Measurements from ENCODE around the gene TPST1. TPM values are rescaled to one million over a fixed set of nuclear protein-coding genes. Genes with fewer than 3 reads are reported as not detected.

Gene TPST1
- polyA plus RNA-seq, 4 donors: 0.22 to 8.5 (median 4.1) TPM

DNA sequence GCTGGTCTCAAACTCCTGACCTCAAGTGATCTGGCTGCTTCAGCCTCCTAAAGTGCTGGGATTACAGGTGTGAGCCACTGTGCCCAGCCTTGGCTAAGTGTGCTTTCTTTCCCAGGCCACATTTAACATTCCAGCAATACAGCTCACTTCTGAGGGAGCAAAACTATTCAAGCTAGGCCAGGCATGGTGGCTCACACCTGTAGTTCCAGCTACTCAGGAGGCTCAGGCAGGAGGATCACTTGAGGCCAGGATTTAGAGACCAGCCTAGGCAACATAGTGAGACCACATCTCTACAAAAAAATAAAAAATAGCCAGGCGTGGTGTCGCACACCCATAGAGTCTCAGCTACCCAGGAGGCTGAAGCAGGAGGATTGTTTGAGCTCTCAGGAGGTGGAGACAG is 23.3 kb upstream of the TPST1 start:
- WGBS, 3 donors: 91 to 95% (median 93%) methylated on average over 2 of the region's 2 CpGs
- Histone ChIP-seq H3K27me3 (ENCODE audit: control insufficient read depth in 3 of 3, insufficient read depth in 3 of 3, low read length in 3 of 3) (no peaks in the 10 kb centered on the region), H3K9me3 (ENCODE audit: control insufficient read depth in 2 of 2, insufficient read depth in 1 of 2, low read depth in 1 of 2, low read length in 1 of 2) (peaks cover 0 to 12% of the 10 kb centered on the region in 2 donors), H3K4me3 (ENCODE audit: low read depth in 1 of 3, low read length in 3 of 3) (no peak overlapping the region), H3K36me3 (ENCODE audit: control insufficient read depth in 3 of 3, insufficient read depth in 2 of 3, low read depth in 1 of 3, low read length in 3 of 3) (no peaks in the 10 kb centered on the region), H3K4me1 (ENCODE audit: control insufficient read depth in 3 of 3, insufficient read depth in 2 of 3, low read depth in 1 of 3, low read length in 2 of 3) (no peaks in the 10 kb centered on the region), H3K27ac (ENCODE audit: low read depth in 1 of 3, low read length in 2 of 3) (no peak overlapping the region)
- no peak for DNase-seq
- FAIRE-seq: no peak

DNA sequence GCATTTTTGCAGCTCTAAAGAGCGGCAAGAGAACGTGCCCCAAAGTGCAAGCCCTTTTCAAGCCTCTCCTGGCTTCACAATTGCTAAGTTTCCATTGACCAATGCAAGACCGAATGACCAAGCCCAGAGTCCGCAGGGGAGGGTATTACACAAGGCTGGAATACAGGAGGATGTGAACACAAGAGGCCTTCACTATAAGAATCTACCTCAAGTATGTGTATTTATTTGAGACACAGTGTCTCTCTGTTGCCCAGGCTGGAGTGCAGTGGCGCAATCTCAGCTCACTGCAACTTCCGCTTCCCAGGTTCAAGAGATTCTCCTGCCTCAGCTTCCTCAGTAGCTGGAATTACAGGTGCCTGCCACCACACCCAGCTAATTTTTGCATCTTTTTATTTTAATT is 22.2 kb upstream of the TPST1 start:
- no peaks in the 10 kb centered on the region for H3K27me3 ChIP-seq (ENCODE audit: control insufficient read depth in 3 of 3, insufficient read depth in 3 of 3, low read length in 3 of 3)
- no peak for FAIRE-seq
- peaks cover 0 to 12% of the 10 kb centered on the region in 2 donors for H3K9me3 ChIP-seq (ENCODE audit: control insufficient read depth in 2 of 2, insufficient read depth in 1 of 2, low read depth in 1 of 2, low read length in 1 of 2)
- H3K36me3 ChIP-seq (ENCODE audit: control insufficient read depth in 3 of 3, insufficient read depth in 2 of 3, low read depth in 1 of 3, low read length in 3 of 3): no peaks in the 10 kb centered on the region
- no peak overlapping the region for H3K27ac ChIP-seq (ENCODE audit: low read depth in 1 of 3, low read length in 2 of 3)
- H3K4me1 ChIP-seq (ENCODE audit: control insufficient read depth in 3 of 3, insufficient read depth in 2 of 3, low read depth in 1 of 3, low read length in 2 of 3): peaks cover 0 to 4% (median 0%) of the 10 kb centered on the region in 3 donors
- H3K4me3 ChIP-seq (ENCODE audit: low read depth in 1 of 3, low read length in 3 of 3): no peak overlapping the region
- DNase-seq: no peak
- 92 to 95% (median 93%) methylated on average over 6 of the region's 6 CpGs for WGBS, 3 donors

DNA sequence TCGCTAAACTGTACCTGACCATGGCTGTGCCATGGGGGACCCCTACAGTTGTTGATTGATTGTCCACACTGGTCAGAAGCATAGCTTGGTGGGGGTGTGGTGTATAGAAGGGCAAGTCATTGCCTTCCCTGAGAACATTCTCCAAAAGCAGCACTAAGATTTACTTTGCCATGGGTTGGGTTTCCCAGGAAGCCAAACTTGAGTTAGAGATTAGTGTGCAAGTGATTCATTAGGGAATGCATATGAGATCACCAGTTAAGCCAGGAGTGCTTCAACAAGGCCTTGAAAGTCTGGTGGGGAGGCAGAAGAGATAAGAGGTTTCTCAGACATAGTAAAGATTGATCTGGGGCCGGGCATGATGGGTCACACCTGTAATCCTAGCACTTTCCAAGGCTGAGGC is 21.4 kb upstream of the TPST1 start:
- DNase-seq: no peak
- FAIRE-seq: no peak
- Histone ChIP-seq H3K27ac (ENCODE audit: low read depth in 1 of 3, low read length in 2 of 3) (no peak overlapping the region), H3K4me3 (ENCODE audit: low read depth in 1 of 3, low read length in 3 of 3) (no peak overlapping the region), H3K9me3 (ENCODE audit: control insufficient read depth in 2 of 2, insufficient read depth in 1 of 2, low read depth in 1 of 2, low read length in 1 of 2) (peaks cover 0 to 6% of the 10 kb centered on the region in 2 donors), H3K36me3 (ENCODE audit: control insufficient read depth in 3 of 3, insufficient read depth in 2 of 3, low read depth in 1 of 3, low read length in 3 of 3) (no peaks in the 10 kb centered on the region), H3K27me3 (ENCODE audit: control insufficient read depth in 3 of 3, insufficient read depth in 3 of 3, low read length in 3 of 3) (no peaks in the 10 kb centered on the region), H3K4me1 (ENCODE audit: control insufficient read depth in 3 of 3, insufficient read depth in 2 of 3, low read depth in 1 of 3, low read length in 2 of 3) (peaks cover 0 to 4% (median 0%) of the 10 kb centered on the region in 3 donors)
- WGBS, 3 donors: 63 to 77% (median 63%) methylated on average over 2 of the region's 2 CpGs

DNA sequence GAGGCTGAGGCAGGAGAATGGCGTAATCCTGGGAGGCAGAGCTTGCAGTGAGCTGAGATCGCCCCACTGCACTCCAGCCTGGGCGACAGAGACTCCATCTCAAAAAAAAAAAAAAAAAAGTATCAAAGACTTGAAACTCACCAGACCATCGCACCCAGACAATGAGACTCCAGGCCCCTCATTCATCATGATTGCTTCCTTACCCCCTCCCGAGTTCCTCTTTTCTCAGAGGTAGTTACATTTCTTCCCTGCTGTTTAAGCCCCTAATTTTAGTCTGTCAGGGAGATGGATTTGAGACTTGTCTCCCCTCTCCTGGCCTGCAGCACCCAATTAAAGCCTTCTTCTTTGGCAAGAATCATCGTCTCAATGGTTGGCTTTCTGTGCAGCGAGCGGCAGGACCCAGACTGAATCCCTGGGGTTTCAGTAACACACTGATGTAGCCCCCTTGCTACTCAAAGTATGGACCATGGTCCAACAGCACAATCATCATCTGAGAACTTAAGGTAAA is 19.4 kb upstream of the TPST1 start:
- Histone ChIP-seq H3K4me1 (ENCODE audit: control insufficient read depth in 3 of 3, insufficient read depth in 2 of 3, low read depth in 1 of 3, low read length in 2 of 3) (peaks cover 0 to 4% (median 0%) of the 10 kb centered on the region in 3 donors), H3K9me3 (ENCODE audit: control insufficient read depth in 2 of 2, insufficient read depth in 1 of 2, low read depth in 1 of 2, low read length in 1 of 2) (peaks cover 0 to 6% of the 10 kb centered on the region in 2 donors), H3K36me3 (ENCODE audit: control insufficient read depth in 3 of 3, insufficient read depth in 2 of 3, low read depth in 1 of 3, low read length in 3 of 3) (no peaks in the 10 kb centered on the region), H3K27ac (ENCODE audit: low read depth in 1 of 3, low read length in 2 of 3) (no peak overlapping the region), H3K4me3 (ENCODE audit: low read depth in 1 of 3, low read length in 3 of 3) (no peak overlapping the region), H3K27me3 (ENCODE audit: control insufficient read depth in 3 of 3, insufficient read depth in 3 of 3, low read length in 3 of 3) (no peaks in the 10 kb centered on the region)
- FAIRE-seq: no peak
- 86 to 94% (median 91%) methylated on average over 6 to 8 of the region's 8 CpGs for WGBS, 3 donors
- no peak for DNase-seq

DNA sequence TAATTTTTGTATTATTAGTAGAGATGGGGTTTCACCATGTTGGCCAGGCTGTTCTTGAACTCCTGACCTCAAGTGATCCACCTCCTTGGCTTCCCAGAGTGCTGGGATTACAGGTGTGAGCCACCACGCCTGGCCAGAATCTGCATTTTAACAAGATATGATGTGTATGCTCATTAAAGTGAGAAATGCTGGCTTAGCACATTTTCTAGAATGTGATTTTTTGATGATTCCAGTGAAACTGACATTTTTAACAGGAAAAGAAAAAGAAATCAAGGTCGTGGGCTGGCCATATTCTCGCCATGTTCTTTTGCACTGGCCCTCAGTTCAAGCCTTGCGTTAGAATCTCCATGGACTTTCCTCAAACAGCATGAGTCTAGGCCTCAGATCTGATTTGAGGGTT is 18.1 kb upstream of the TPST1 start:
- 81 to 93% (median 84%) methylated on average over 4 of the region's 4 CpGs for WGBS, 3 donors
- DNase-seq (no peak), FAIRE-seq (no peak)
- H3K36me3 ChIP-seq (ENCODE audit: control insufficient read depth in 3 of 3, insufficient read depth in 2 of 3, low read depth in 1 of 3, low read length in 3 of 3): no peaks in the 10 kb centered on the region
- peaks cover 0 to 6% of the 10 kb centered on the region in 2 donors for H3K9me3 ChIP-seq (ENCODE audit: control insufficient read depth in 2 of 2, insufficient read depth in 1 of 2, low read depth in 1 of 2, low read length in 1 of 2)
- H3K27me3 ChIP-seq (ENCODE audit: control insufficient read depth in 3 of 3, insufficient read depth in 3 of 3, low read length in 3 of 3): no peaks in the 10 kb centered on the region
- no peak overlapping the region for H3K4me3 ChIP-seq (ENCODE audit: low read depth in 1 of 3, low read length in 3 of 3)
- H3K27ac ChIP-seq (ENCODE audit: low read depth in 1 of 3, low read length in 2 of 3): no peak overlapping the region
- peaks cover 0 to 4% (median 0%) of the 10 kb centered on the region in 3 donors for H3K4me1 ChIP-seq (ENCODE audit: control insufficient read depth in 3 of 3, insufficient read depth in 2 of 3, low read depth in 1 of 3, low read length in 2 of 3)

DNA sequence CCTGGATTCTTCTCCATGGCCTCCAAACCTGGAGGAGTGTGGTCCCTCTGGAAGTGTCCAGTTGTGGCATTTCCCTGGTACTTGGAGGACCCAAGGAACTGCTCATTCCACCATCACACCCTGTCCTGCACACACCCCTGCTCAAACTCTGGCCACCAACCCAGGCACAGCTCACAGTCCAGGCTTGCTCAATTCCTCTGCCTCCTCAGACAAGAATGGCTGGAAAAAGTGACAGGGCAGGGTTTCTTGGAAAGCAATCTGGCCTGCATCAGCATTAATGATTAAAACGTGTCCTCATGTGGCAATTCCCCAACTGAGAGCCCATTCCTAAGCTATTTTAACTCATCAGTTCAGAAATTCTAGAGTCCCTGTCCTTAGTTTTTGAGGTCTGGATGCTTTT is 17.2 kb upstream of the TPST1 start:
- Histone ChIP-seq H3K4me1 (ENCODE audit: control insufficient read depth in 3 of 3, insufficient read depth in 2 of 3, low read depth in 1 of 3, low read length in 2 of 3) (peaks cover 0 to 4% (median 0%) of the 10 kb centered on the region in 3 donors), H3K4me3 (ENCODE audit: low read depth in 1 of 3, low read length in 3 of 3) (no peak overlapping the region), H3K9me3 (ENCODE audit: control insufficient read depth in 2 of 2, insufficient read depth in 1 of 2, low read depth in 1 of 2, low read length in 1 of 2) (peaks cover 0 to 6% of the 10 kb centered on the region in 2 donors), H3K27ac (ENCODE audit: low read depth in 1 of 3, low read length in 2 of 3) (no peak overlapping the region), H3K27me3 (ENCODE audit: control insufficient read depth in 3 of 3, insufficient read depth in 3 of 3, low read length in 3 of 3) (no peaks in the 10 kb centered on the region), H3K36me3 (ENCODE audit: control insufficient read depth in 3 of 3, insufficient read depth in 2 of 3, low read depth in 1 of 3, low read length in 3 of 3) (no peaks in the 10 kb centered on the region)
- DNase-seq (peak in 1 of 2 donors; percentile 71), FAIRE-seq (no peak)
- WGBS, 3 donors: 0 to 19% (median 13%) methylated on average over 1 of the region's 1 CpG

DNA sequence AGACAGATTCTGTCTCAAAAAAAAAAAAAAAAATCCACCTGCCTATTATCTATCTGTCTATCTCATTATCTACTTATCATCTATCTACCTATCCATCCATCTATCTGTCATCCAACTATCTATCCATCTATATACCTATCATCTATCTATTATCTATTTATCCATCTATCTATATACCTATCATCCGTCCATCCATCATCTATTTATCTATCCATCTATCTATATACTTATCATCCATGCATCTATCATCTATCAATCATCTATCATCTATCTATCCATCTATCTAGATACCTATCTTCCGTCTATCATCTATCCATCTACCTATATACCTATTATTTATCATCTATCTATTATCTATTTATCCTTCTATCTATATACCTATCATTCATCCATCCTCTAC is 16.5 kb upstream of the TPST1 start:
- FAIRE-seq (no peak), DNase-seq (no peak)
- Histone ChIP-seq H3K27me3 (ENCODE audit: control insufficient read depth in 3 of 3, insufficient read depth in 3 of 3, low read length in 3 of 3) (no peaks in the 10 kb centered on the region), H3K36me3 (ENCODE audit: control insufficient read depth in 3 of 3, insufficient read depth in 2 of 3, low read depth in 1 of 3, low read length in 3 of 3) (no peaks in the 10 kb centered on the region), H3K9me3 (ENCODE audit: control insufficient read depth in 2 of 2, insufficient read depth in 1 of 2, low read depth in 1 of 2, low read length in 1 of 2) (peaks cover 0 to 6% of the 10 kb centered on the region in 2 donors), H3K4me1 (ENCODE audit: control insufficient read depth in 3 of 3, insufficient read depth in 2 of 3, low read depth in 1 of 3, low read length in 2 of 3) (peaks cover 0 to 4% (median 0%) of the 10 kb centered on the region in 3 donors), H3K27ac (ENCODE audit: low read depth in 1 of 3, low read length in 2 of 3) (no peak overlapping the region), H3K4me3 (ENCODE audit: low read depth in 1 of 3, low read length in 3 of 3) (no peak overlapping the region)
- 82 to 89% (median 87%) methylated on average over 2 of the region's 2 CpGs for WGBS, 3 donors

DNA sequence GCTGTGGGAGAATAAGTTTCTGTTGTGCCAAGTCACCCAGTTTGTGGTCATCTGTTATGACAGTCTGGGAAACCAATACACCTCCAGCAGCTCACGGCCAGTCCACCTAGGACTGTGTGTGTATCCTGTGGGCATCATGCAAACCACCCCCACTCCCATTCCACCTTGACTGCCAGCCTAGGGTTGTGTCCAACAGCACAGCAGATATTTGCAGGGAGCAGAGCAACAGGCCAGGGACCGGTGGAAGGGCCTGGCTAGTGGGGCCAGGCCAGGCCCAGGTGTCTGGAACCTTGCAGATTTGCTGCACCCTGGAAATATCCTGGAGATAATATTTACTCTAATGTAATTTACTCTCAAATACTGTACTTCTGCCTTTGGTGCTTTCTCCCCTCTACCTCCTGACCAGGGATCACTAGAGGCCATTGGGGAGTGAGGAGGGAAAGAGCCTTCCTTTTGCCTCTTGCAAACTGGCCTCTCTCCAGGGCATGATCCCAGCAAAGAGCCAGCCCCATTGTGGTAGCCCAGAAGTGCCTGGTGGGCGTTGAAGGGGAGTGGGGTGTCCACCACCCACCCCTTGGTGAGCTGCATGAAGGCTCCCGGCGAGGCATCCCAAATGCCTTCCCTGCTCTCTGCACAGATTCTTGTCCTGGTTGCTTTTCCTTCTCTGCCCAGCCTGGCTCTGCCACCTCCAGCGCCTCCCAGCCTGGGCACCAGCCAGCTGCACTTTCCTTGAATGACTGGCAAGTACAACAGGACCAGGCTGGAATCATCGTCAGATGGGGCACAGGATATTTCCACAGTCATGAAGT is 15.2 kb upstream of the TPST1 start:
- DNase-seq (no peak), FAIRE-seq (no peak)
- 83 to 88% (median 85%) methylated on average over 7 of the region's 7 CpGs for WGBS, 3 donors
- Histone ChIP-seq H3K27me3 (ENCODE audit: control insufficient read depth in 3 of 3, insufficient read depth in 3 of 3, low read length in 3 of 3) (no peaks in the 10 kb centered on the region), H3K27ac (ENCODE audit: low read depth in 1 of 3, low read length in 2 of 3) (no peak overlapping the region), H3K9me3 (ENCODE audit: control insufficient read depth in 2 of 2, insufficient read depth in 1 of 2, low read depth in 1 of 2, low read length in 1 of 2) (peaks cover 0 to 6% of the 10 kb centered on the region in 2 donors), H3K4me1 (ENCODE audit: control insufficient read depth in 3 of 3, insufficient read depth in 2 of 3, low read depth in 1 of 3, low read length in 2 of 3) (peaks cover 0 to 4% (median 0%) of the 10 kb centered on the region in 3 donors), H3K36me3 (ENCODE audit: control insufficient read depth in 3 of 3, insufficient read depth in 2 of 3, low read depth in 1 of 3, low read length in 3 of 3) (no peaks in the 10 kb centered on the region), H3K4me3 (ENCODE audit: low read depth in 1 of 3, low read length in 3 of 3) (no peak overlapping the region)

Measured in small intestine (tissue), 7 donors.